ENCODE measurements around the gene BEX3. TPM values are rescaled to one million over a fixed set of nuclear protein-coding genes. Genes with fewer than 3 reads are reported as not detected.
"Not testable (repeated sequence)": the region's sequence is repeated elsewhere in the genome, so short reads cannot be mapped to it uniquely, and the experiment has no call there.

Gene BEX3
- 310 and 362 TPM in 2 replicates for total RNA-seq (2014; rRNA removed; shearing (Covaris generic))
- 229 and 290 TPM in 2 replicates for polyA plus RNA-seq (2014; cell fraction: nucleus; rRNA removed)

- peak; percentile 26 for DNase-seq (ENCODE audit: extremely low read depth, low read depth)
These were observed at the start of gene BEX3 for GRCh38 chrX:103376118-103376978. TSS of gene BEX3 (plus strand) at chrX:103376538. CDS start at chrX:103377522, 984 bp downstream.

GRCh38 chrX:103329991-103330390, 46.3 kb upstream of the BEX3 start, which contains the start of gene TCEAL7:
TSS of gene TCEAL7 (plus strand) at chrX:103330239. CDS start at chrX:103331404, 1,165 bp downstream.
- no peak for DNase-seq (ENCODE audit: extremely low read depth, low read depth)

GRCh38 chrX:103330681-103331288, 45.6 kb upstream of the BEX3 start:
- no peak for DNase-seq (ENCODE audit: extremely low read depth, low read depth)

GRCh38 chrX:103338663-103339062, 37.7 kb upstream of the BEX3 start:
- DNase-seq (ENCODE audit: extremely low read depth, low read depth): no peak

- DNase-seq (ENCODE audit: extremely low read depth, low read depth): peak; percentile 36
These were observed 33.2 kb upstream of the BEX3 start for GRCh38 chrX:103343105-103343504.

GRCh38 chrX:103344606-103345005, 31.7 kb upstream of the BEX3 start:
- no peak for DNase-seq (ENCODE audit: extremely low read depth, low read depth)

GRCh38 chrX:103347682-103348397, 28.5 kb upstream of the BEX3 start:
- DNase-seq (ENCODE audit: extremely low read depth, low read depth): no peak

- DNase-seq (ENCODE audit: extremely low read depth, low read depth): peak; percentile 52
These were observed 20.1 kb upstream of the BEX3 start, which contains the start of gene TCEAL9 for GRCh38 chrX:103356130-103356798. TSS of gene TCEAL9 (plus strand) at chrX:103356506. CDS start at chrX:103357685, 1,179 bp downstream.

- DNase-seq (ENCODE audit: extremely low read depth, low read depth): no peak
These were observed 19.5 kb upstream of the BEX3 start for GRCh38 chrX:103356858-103357257.

GRCh38 chrX:103357871-103358270, 18.5 kb upstream of the BEX3 start:
- no peak for DNase-seq (ENCODE audit: extremely low read depth, low read depth)

GRCh38 chrX:103359605-103360004, 16.7 kb upstream of the BEX3 start:
- DNase-seq (ENCODE audit: extremely low read depth, low read depth): not testable (repeated sequence)

- no peak for DNase-seq (ENCODE audit: extremely low read depth, low read depth)
These were observed 16.2 kb upstream of the BEX3 start for GRCh38 chrX:103360092-103360491.

GRCh38 chrX:103360916-103361315, 15.4 kb upstream of the BEX3 start:
- DNase-seq (ENCODE audit: extremely low read depth, low read depth): no peak

GRCh38 chrX:103361798-103362197, 14.5 kb upstream of the BEX3 start:
- DNase-seq (ENCODE audit: extremely low read depth, low read depth): no peak

GRCh38 chrX:103362474-103362873, 13.9 kb upstream of the BEX3 start:
- DNase-seq (ENCODE audit: extremely low read depth, low read depth): peak; percentile 60

GRCh38 chrX:103363046-103363445, 13.3 kb upstream of the BEX3 start:
- no peak for DNase-seq (ENCODE audit: extremely low read depth, low read depth)

GRCh38 chrX:103367502-103367901, 8.8 kb upstream of the BEX3 start:
- no peak for DNase-seq (ENCODE audit: extremely low read depth, low read depth)

- DNase-seq (ENCODE audit: extremely low read depth, low read depth): no peak
These were observed 6.9 kb upstream of the BEX3 start for GRCh38 chrX:103369479-103369878.

- no peak for DNase-seq (ENCODE audit: extremely low read depth, low read depth)
These were observed 3.5 kb upstream of the BEX3 start for GRCh38 chrX:103372886-103373285.

- peak; percentile 23 for DNase-seq (ENCODE audit: extremely low read depth, low read depth)
These were observed 2.8 kb upstream of the BEX3 start for GRCh38 chrX:103373581-103373980.

GRCh38 chrX:103376979-103377324, 614 bp downstream of the BEX3 start:
- no peak for DNase-seq (ENCODE audit: extremely low read depth, low read depth)
